ENCODE data around the gene TM9SF1. TPM values are rescaled to one million over a fixed set of nuclear protein-coding genes. Genes with fewer than 3 reads are reported as not detected.

TM9SF1 gene
- total RNA-seq, 1 donor from 2014 or later, result 84.1 TPM

GRCh38 chr14:24237463-24237955, 42.3 kb upstream of the TM9SF1 start:
- no peak for DNase-seq (ENCODE audit: low read depth)
- TF ChIP-seq CTCF (conservative IDR thresholded peaks at IDR 0.05; ENCODE audit: low read depth, low read length), result no peak
- H3K4me3 ChIP-seq (ENCODE audit: low read depth, low read length), result no peak overlapping the region

GRCh38 chr14:24236689-24237462, 41.6 kb upstream of the TM9SF1 start:
- no peak for TF ChIP-seq CTCF (conservative IDR thresholded peaks at IDR 0.05; ENCODE audit: low read depth, low read length)
- DNase-seq (ENCODE audit: low read depth), result no peak
- no peak overlapping the region for H3K4me3 ChIP-seq (ENCODE audit: low read depth, low read length)

GRCh38 chr14:24235804-24236688, 40.8 kb upstream of the TM9SF1 start:
- no peak for DNase-seq (ENCODE audit: low read depth)
- no peak overlapping the region for H3K4me3 ChIP-seq (ENCODE audit: low read depth, low read length)
- no peak for TF ChIP-seq CTCF (conservative IDR thresholded peaks at IDR 0.05; ENCODE audit: low read depth, low read length)

GRCh38 chr14:24234095-24235005, 39.1 kb upstream of the TM9SF1 start:
- no peak for DNase-seq (ENCODE audit: low read depth)
- H3K4me3 ChIP-seq (ENCODE audit: low read depth, low read length), result no peak overlapping the region
- TF ChIP-seq CTCF (conservative IDR thresholded peaks at IDR 0.05; ENCODE audit: low read depth, low read length), result no peak

GRCh38 chr14:24233538-24233866, 38.3 kb upstream of the TM9SF1 start:
- peak overlapping the region; percentile 70 for H3K4me3 ChIP-seq (ENCODE audit: low read depth, low read length)
- no peak for TF ChIP-seq CTCF (conservative IDR thresholded peaks at IDR 0.05; ENCODE audit: low read depth, low read length)
- no peak for DNase-seq (ENCODE audit: low read depth)

Measured in epithelial cell of proximal tubule (primary cell).